HG03196 (cell line): Measurements from ENCODE around the gene CDK5RAP1.
"Not testable (repeated sequence)": the region's sequence is repeated elsewhere in the genome, so short reads cannot be mapped to it uniquely, and the experiment has no call there.

Source experiments
- ATAC-seq: cut with Tn5 transposase; IDR thresholded peaks from one replicate; pipeline ENCODE4 v1.9.1; 2021; ENCODE audit not compliant: unreplicated experiment

The CDK5RAP1 gene

GRCh38 chr20:33389326-33389725, 12.0 kb downstream of the CDK5RAP1 start:
- ATAC-seq: not testable (repeated sequence)

- ATAC-seq: no peak
Measured at GRCh38 chr20:33388268-33388667, 13.1 kb downstream of the CDK5RAP1 start.

- ATAC-seq: no peak
Measured at GRCh38 chr20:33387177-33387576, 14.1 kb downstream of the CDK5RAP1 start.

GRCh38 chr20:33386673-33387072, 14.6 kb downstream of the CDK5RAP1 start:
- no peak for ATAC-seq

GRCh38 chr20:33377366-33377765, 24.0 kb downstream of the CDK5RAP1 start:
- ATAC-seq: no peak

GRCh38 chr20:33373735-33374605, 27.3 kb downstream of the CDK5RAP1 start:
- ATAC-seq: no peak

- ATAC-seq: no peak
Measured at GRCh38 chr20:33372993-33373441, 28.3 kb downstream of the CDK5RAP1 start.

GRCh38 chr20:33370291-33370690, 31.0 kb downstream of the CDK5RAP1 start:
- ATAC-seq: no peak

GRCh38 chr20:33362898-33363297, 38.4 kb downstream of the CDK5RAP1 start:
- ATAC-seq: no peak

- ATAC-seq: no peak
Measured at GRCh38 chr20:33359399-33360261, 41.7 kb downstream of the CDK5RAP1 start.

GRCh38 chr20:33353013-33353402, 48.3 kb downstream of the CDK5RAP1 start:
- ATAC-seq: no peak

- no peak for ATAC-seq
Measured at GRCh38 chr20:33352258-33353012, 48.9 kb downstream of the CDK5RAP1 start.

GRCh38 chr20:33351696-33352095, 49.6 kb downstream of the CDK5RAP1 start:
- no peak for ATAC-seq

GRCh38 chr20:33349493-33349892, 51.8 kb downstream of the CDK5RAP1 start:
- no peak for ATAC-seq

- ATAC-seq: no peak
Measured at GRCh38 chr20:33348136-33348937, 53.0 kb downstream of the CDK5RAP1 start.

- no peak for ATAC-seq
Measured at GRCh38 chr20:33345342-33345741, 56.0 kb downstream of the CDK5RAP1 start.

GRCh38 chr20:33343521-33343920, 57.8 kb downstream of the CDK5RAP1 start:
- ATAC-seq: no peak

GRCh38 chr20:33339515-33340058, 61.7 kb downstream of the CDK5RAP1 start:
- no peak for ATAC-seq

- no peak for ATAC-seq
Measured at GRCh38 chr20:33338467-33339258, 62.7 kb downstream of the CDK5RAP1 start.
